Large intestine (tissue), 3 donors: ENCODE data around the gene CSRP1. TPM values are rescaled to one million over a fixed set of nuclear protein-coding genes. Genes with fewer than 3 reads are reported as not detected.
"Not testable (repeated sequence)": the region's sequence is repeated elsewhere in the genome, so short reads cannot be mapped to it uniquely, and the experiment has no call there.

Experiments
- DNase-seq, 2 donors: peaks; one replicate each; pipeline versions ENCODE4 v3.0.0 to v3.0.0-alpha.2; 2013
- H3K27ac ChIP-seq: one replicate; pipeline ENCODE4 v1.5.1; 2013; ENCODE audit warnings: low read length
- H3K27me3 ChIP-seq: 2 replicates; pipeline ENCODE4 v1.6.1; 2013; ENCODE audit warnings: low read length; ENCODE audit not compliant: control insufficient read depth, insufficient read depth
- H3K36me3 ChIP-seq: 2 replicates; pipeline ENCODE4 v1.6.1; 2013; ENCODE audit warnings: low read length; ENCODE audit not compliant: control insufficient read depth, insufficient read depth
- H3K4me1 ChIP-seq: one replicate; pipeline ENCODE4 v1.6.1; 2013; ENCODE audit warnings: low read length; ENCODE audit not compliant: control insufficient read depth, insufficient read depth
- H3K4me3 ChIP-seq: one replicate; pipeline ENCODE4 v1.5.1; 2013; ENCODE audit warnings: low read length
- H3K9me3 ChIP-seq: one replicate; pipeline ENCODE4 v1.6.1; 2013; ENCODE audit warnings: mild to moderate bottlenecking, low read depth, low read length, moderate library complexity; ENCODE audit not compliant: control insufficient read depth
- WGBS: methylation state at CpG from one replicate; pipeline ENCODE4 v1.1.5; 2013; ENCODE audit warnings: low lambda C conversion rate; ENCODE audit not compliant: insufficient coverage; 5-methylcytosine and 5-hydroxymethylcytosine counted together
- polyA plus RNA-seq: library from polyadenylated mRNA; unstranded; fragments of 120-200 nt; gene quantifications from one replicate; pipeline ENCODE4 v1.2.1, GENCODE V29; 2013

CSRP1 gene
- polyA plus RNA-seq, 1 donor, result 187 TPM

- Histone ChIP-seq H3K27ac (no peak overlapping the region), H3K27me3 (peaks cover 8% of the 10 kb centered on the region), H3K4me3 (no peak overlapping the region), H3K9me3 (no peaks in the 10 kb centered on the region), H3K36me3 (peaks cover 72% of the 10 kb centered on the region), H3K4me1 (peaks cover 12% of the 10 kb centered on the region)
- DNase-seq, result no peak
- 90% methylated on average over 2 of the region's 3 CpGs for WGBS
Measured at GRCh38 chr1:201486187-201486586, 20.7 kb downstream of the CSRP1 start.

GRCh38 chr1:201485184-201485774 is 21.6 kb downstream of the CSRP1 start:
- no peak for DNase-seq
- no peaks in the 10 kb centered on the region for H3K9me3 ChIP-seq
- no peak overlapping the region for H3K27ac ChIP-seq
- peaks cover 19% of the 10 kb centered on the region for H3K4me1 ChIP-seq
- no CpG with 5 or more reads among the region's 4 CpGs for WGBS
- no peak overlapping the region for H3K4me3 ChIP-seq
- peaks cover 65% of the 10 kb centered on the region for H3K36me3 ChIP-seq
- H3K27me3 ChIP-seq, result peaks cover 13% of the 10 kb centered on the region

DNA sequence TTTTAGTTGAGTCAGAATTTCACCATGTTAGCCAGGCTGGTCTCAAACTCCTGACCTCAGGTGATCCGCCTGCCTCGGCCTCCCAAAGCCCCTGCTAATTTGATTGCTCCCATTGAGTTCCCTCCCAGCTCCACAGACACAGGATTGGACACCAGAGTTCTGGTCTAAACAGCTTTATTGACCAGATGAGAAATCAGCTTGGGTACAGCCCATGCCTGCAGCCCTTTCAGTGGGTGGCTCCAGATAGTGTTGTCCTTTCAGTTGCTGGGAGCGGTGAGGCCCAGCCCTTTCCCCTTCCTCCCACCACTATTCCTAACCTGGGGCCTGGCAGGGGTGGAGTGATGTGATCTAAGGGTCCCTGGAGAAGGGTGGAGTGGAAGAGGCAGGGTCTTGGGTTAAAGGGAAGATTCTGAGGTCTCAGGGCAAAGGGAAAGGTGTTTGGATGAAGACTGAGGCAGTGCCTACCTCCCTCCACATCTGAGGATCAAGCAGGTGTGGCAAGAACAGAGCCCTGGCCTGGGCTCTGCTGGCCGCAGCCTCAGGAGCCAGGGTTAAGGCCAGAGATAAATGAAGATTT is 23.5 kb downstream of the CSRP1 start:
- Histone ChIP-seq H3K36me3 (peaks cover 48% of the 10 kb centered on the region), H3K27ac (no peak overlapping the region), H3K4me1 (peaks cover 22% of the 10 kb centered on the region)

GRCh38 chr1:201482755-201483154 is 24.2 kb downstream of the CSRP1 start:
- Histone ChIP-seq H3K27me3 (peaks cover 13% of the 10 kb centered on the region), H3K36me3 (peaks cover 42% of the 10 kb centered on the region), H3K9me3 (no peaks in the 10 kb centered on the region), H3K4me3 (no peak overlapping the region), H3K27ac (no peak overlapping the region), H3K4me1 (peaks cover 22% of the 10 kb centered on the region)
- no peak for DNase-seq
- whole genome bisulfite sequencing, result no CpG with 5 or more reads among the region's 5 CpGs

More for the DNA sequence above, 23.5 kb downstream of the CSRP1 start:
- WGBS, result no CpG with 5 or more reads among the region's 4 CpGs
- Histone ChIP-seq H3K9me3 (no peaks in the 10 kb centered on the region), H3K27me3 (peaks cover 13% of the 10 kb centered on the region), H3K4me3 (no peak overlapping the region)
- no peak for DNase-seq

DNA sequence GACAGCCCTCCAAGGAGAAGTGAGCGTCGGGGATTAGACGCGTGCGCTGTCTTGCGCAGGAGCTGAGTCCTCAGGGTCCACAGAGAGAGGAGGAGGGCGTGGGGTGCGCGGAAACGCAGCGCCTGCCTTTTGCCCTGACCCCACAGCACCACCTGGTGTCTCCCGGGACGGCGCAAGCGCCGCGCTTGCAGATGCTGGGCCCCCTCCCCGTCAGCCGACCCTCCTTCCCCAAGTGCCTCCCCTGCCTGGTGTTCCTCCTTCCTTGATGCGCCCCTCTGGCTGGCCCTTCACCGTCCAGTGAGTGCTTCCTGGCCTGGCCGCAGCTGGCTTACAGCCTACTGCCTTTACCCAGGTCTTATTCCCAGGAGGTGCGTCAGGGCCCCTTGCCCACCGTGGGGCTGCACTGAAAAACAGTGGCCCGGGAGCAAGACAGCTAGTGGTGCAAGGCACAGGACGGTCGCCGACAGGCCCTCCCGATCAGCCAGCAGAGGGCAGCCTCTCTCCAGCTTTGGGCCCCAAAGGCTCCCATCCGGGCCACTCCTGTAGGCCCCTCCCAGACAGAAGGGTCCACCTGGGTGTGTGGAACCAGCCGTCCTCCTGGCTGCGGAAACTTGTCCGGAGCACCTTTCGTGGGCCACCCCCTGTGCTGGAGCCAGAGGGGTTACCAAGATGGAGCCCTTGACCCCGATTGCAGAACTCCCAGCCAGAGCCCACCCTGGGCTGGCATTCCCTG is 25.0 kb downstream of the CSRP1 start:
- DNase-seq, result peak in 1 of 2 donors; percentile 84
- peaks cover 34% of the 10 kb centered on the region for H3K36me3 ChIP-seq
- H3K9me3 ChIP-seq, result no peaks in the 10 kb centered on the region
- no peak overlapping the region for H3K27ac ChIP-seq
- peak overlapping the region; percentile 28 for H3K4me3 ChIP-seq
- peaks cover 13% of the 10 kb centered on the region for H3K27me3 ChIP-seq
- H3K4me1 ChIP-seq, result peaks cover 22% of the 10 kb centered on the region
- no CpG with 5 or more reads among the region's 35 CpGs for WGBS

GRCh38 chr1:201481004-201481380 is 25.9 kb downstream of the CSRP1 start:
- Histone ChIP-seq H3K9me3 (no peaks in the 10 kb centered on the region), H3K27me3 (peaks cover 13% of the 10 kb centered on the region), H3K27ac (no peak overlapping the region), H3K36me3 (peaks cover 27% of the 10 kb centered on the region), H3K4me3 (peak overlapping the region; percentile 28), H3K4me1 (peaks cover 25% of the 10 kb centered on the region)
- WGBS, result no CpG with 5 or more reads among the region's 17 CpGs
- DNase-seq, result no peak

GRCh38 chr1:201480231-201481003 is 26.5 kb downstream of the CSRP1 start:
- WGBS, result 0% methylated on average over 1 of the region's 37 CpGs
- peak overlapping the region; percentile 7 for H3K27ac ChIP-seq
- no peaks in the 10 kb centered on the region for H3K9me3 ChIP-seq
- peaks cover 21% of the 10 kb centered on the region for H3K36me3 ChIP-seq
- peak; percentile 81 to 90 for DNase-seq
- H3K4me3 ChIP-seq, result peak overlapping the region; percentile 28
- H3K4me1 ChIP-seq, result peaks cover 31% of the 10 kb centered on the region
- peaks cover 13% of the 10 kb centered on the region for H3K27me3 ChIP-seq

DNA sequence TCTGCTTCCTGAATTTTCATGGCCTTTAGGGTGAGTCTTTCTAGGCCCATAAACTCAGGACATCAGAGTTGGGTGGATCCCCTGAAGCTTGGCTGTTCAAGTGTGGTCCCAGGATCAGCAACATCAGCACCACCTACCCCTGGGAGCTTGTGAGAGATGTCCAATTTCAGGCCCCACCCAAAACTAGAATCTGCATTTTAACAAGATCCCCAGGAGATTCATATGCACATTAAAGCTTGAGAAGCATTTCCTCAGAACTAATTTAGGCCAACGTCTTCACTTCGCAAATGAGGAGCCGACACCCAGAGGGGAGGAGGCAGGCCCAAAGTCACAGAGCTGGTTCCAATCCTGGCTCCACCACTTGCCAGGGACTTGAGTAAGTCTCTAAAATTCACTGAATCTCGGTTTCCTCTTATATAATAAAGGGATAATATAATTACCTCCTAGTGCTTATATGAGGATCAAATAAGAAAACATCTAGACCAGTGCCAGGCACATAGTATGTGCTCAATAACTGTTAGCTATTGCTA is 27.7 kb downstream of the CSRP1 start:
- Histone ChIP-seq H3K4me3 (no peak overlapping the region), H3K27ac (no peak overlapping the region), H3K36me3 (peaks cover 10% of the 10 kb centered on the region), H3K4me1 (peaks cover 34% of the 10 kb centered on the region), H3K9me3 (no peaks in the 10 kb centered on the region), H3K27me3 (peaks cover 13% of the 10 kb centered on the region)
- DNase-seq, result no peak
- WGBS, result no CpG with 5 or more reads among the region's 4 CpGs

DNA sequence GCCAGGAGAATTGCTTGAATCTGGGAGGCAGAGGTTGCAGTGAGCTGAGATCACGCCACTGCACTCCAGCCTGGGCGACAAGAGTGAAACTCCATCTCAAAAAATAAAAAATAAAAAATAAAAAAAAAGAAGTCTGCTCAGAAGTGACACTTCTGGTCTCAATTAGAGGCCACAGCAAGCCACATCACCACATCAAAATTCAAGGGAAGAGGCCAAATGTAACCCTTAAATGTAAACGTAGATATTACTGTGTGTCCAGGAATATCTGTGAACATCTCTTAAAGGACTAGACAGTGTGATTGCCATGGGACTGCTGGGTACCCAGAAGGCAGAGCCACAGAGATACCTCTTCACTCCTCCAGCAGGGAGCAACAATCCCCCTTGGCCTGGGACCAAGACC is 28.3 kb downstream of the CSRP1 start:
- not testable (repeated sequence) for H3K27ac ChIP-seq, H3K9me3 ChIP-seq, DNase-seq, H3K4me3 ChIP-seq, H3K36me3 ChIP-seq
- H3K27me3 ChIP-seq, result peaks cover 13% of the 10 kb centered on the region
- peaks cover 34% of the 10 kb centered on the region for H3K4me1 ChIP-seq
- WGBS, result no CpG with 5 or more reads among the region's 3 CpGs
